Astrocyte of the cerebellum (primary cell): ENCODE measurements around the gene ABCD1.
"Not testable (repeated sequence)": the region's sequence is repeated elsewhere in the genome, so short reads cannot be mapped to it uniquely, and the experiment has no call there.

Source experiments
- DNase-seq: peaks from one replicate; pipeline ENCODE4 v3.0.0-alpha.2; 2011; ENCODE audit warnings: low read depth
- H3K4me3 ChIP-seq: 2 replicates; pipeline ENCODE4 v1.5.1; 2011; ENCODE audit warnings: mild to moderate bottlenecking, low read depth, low read length, moderate library complexity
- in situ Hi-C: cut with HindIII; loops from 2 replicates; pipeline ENCODE4 v1.10.0; 2017; ENCODE audit warnings: low sequenced_read_pairs
- TF ChIP-seq, protein P1 (sequence below): IDR thresholded peaks from 2 replicates; pipeline ENCODE4 v1.5.1; 2012; ENCODE audit warnings: low read length, low read depth, moderate library complexity, mild to moderate bottlenecking; ENCODE audit errors: missing control alignments

The ABCD1 gene

DNA sequence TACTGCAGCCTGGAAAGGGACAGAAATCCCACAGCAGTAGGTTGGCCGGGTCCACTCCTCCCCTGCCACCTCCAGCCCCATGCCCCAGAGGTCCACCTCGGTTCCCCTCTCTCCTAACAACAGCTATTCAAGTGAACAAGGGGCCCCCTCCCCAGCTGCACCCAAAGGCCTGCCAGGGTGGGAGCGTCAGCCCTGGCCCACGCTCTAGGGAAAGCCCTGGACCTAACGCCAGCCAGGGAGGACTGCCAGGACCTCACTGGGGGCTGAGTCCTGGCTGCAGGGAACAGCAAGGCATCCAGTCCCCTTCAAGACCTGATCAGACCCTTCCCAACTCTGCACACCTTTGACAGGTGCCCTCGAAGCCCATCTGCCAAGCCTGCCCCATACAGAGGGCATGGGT lies 23.7 kb upstream of the ABCD1 start:
- H3K4me3 ChIP-seq, result no peak overlapping the region
- DNase-seq, result no peak
- in situ Hi-C loops, result no loop called here
- TF ChIP-seq, protein P1, sequence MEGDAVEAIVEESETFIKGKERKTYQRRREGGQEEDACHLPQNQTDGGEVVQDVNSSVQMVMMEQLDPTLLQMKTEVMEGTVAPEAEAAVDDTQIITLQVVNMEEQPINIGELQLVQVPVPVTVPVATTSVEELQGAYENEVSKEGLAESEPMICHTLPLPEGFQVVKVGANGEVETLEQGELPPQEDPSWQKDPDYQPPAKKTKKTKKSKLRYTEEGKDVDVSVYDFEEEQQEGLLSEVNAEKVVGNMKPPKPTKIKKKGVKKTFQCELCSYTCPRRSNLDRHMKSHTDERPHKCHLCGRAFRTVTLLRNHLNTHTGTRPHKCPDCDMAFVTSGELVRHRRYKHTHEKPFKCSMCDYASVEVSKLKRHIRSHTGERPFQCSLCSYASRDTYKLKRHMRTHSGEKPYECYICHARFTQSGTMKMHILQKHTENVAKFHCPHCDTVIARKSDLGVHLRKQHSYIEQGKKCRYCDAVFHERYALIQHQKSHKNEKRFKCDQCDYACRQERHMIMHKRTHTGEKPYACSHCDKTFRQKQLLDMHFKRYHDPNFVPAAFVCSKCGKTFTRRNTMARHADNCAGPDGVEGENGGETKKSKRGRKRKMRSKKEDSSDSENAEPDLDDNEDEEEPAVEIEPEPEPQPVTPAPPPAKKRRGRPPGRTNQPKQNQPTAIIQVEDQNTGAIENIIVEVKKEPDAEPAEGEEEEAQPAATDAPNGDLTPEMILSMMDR, result no peak

DNA sequence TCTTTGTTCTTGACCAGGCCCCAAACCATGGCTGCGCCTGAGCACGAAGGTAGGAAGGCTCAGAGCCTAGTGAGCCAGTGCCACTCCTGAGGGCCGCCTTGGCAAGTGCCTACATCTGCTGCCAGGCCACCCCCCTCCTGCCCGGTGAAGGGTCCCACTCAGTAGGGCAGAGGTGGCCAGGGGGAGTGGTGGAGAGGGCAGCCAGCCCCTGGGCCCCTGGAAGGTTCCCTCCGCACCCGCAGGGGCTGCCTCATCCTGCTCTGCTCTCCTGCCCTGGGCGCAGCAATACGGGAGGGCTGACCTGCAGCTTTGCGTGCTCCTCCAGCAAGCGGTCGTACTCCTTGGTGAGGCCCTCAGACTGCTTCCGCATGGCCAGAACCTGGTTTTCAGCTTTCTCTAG lies 22.9 kb upstream of the ABCD1 start:
- TF ChIP-seq, protein P1, result no peak
- no peak for DNase-seq
- no peak overlapping the region for H3K4me3 ChIP-seq
- in situ Hi-C loops, result no loop called here

DNA sequence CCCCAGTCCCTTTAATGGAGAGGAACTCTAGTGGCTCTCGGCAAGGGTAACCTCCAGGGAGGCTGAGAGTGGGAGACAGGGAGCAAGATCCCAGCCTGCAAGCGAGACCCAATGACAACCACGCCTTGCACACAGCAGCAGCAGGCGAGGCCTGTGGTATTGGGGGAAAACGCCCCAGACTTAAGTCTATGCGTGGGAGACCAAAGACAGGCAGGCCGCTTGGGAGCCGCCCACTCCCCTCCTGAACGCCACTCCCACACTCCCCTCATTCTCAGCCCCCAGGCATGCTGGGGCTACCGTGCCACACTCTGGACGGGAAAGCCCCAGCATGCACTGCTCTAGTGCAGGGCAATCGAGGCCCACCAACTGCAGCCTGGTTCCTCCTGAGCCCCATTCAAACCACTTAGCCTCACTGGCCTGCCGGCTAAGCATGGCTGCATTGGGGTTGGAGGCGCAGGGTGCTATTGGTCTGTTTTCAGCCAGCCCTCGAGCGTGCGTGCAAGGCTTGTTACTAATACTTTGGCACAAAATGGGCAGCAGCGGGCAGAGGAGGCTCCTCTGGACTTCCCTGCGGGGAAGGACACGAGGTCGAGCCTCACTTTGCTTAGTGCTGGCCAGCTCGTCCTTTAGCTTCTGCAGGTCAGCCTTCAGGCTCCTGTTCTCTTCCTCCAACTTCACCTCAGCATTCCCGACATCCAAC lies 22.2 kb upstream of the ABCD1 start:
- DNase-seq, result no peak
- in situ Hi-C loops, result no loop called here
- TF ChIP-seq, protein P1, result no peak
- H3K4me3 ChIP-seq, result no peak overlapping the region

DNA sequence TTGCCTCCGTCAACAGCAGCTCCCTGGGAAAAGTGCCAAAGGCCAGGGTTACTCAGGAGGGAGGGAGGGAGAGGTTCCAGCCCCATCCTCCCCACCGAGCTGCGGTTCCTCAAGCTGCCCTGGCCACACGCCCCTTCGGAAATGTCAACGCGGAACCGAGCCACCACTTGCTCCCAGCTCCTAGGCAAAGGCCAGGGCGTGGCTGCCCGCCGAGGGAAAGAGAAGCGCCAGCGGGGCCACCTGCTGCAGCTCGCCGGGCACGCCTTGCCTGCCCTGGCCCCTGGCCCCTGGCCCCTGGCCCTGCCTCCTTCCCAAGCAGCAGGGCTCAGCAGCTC lies 21.7 kb upstream of the ABCD1 start:
- TF ChIP-seq, protein P1, result no peak
- DNase-seq, result peak; percentile 62
- in situ Hi-C loops, result no loop called here

DNA sequence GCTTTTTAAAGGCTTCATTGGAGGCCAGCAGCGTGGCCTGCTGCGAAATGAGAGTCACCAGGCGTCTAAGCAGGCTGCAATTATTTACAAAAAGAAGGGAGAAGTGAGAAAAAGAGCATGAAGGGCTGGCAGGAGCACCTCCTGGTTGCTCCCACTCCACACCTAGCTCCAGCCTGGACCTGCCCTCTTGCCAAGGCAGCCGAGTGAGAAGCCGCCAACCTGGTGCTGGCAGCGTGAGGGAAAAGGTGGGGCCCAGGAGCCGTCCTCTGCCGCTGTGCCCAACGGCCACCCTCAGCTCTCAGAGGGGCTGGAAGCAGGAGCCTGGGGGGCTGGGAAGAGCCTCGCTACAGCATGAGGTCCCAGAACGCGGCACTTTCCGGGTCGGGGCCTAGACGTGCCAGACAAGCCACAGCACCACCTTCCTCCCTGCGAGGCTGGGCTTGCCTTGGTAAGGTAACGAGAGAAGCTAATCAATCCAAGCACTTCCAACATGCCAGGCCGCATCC lies 20.6 kb upstream of the ABCD1 start:
- H3K4me3 ChIP-seq, result no peak overlapping the region
- DNase-seq, result no peak
- in situ Hi-C loops, result no loop called here
- TF ChIP-seq, protein P1, result no peak

More for the DNA sequence above, 21.7 kb upstream of the ABCD1 start:
- no peak overlapping the region for H3K4me3 ChIP-seq

DNA sequence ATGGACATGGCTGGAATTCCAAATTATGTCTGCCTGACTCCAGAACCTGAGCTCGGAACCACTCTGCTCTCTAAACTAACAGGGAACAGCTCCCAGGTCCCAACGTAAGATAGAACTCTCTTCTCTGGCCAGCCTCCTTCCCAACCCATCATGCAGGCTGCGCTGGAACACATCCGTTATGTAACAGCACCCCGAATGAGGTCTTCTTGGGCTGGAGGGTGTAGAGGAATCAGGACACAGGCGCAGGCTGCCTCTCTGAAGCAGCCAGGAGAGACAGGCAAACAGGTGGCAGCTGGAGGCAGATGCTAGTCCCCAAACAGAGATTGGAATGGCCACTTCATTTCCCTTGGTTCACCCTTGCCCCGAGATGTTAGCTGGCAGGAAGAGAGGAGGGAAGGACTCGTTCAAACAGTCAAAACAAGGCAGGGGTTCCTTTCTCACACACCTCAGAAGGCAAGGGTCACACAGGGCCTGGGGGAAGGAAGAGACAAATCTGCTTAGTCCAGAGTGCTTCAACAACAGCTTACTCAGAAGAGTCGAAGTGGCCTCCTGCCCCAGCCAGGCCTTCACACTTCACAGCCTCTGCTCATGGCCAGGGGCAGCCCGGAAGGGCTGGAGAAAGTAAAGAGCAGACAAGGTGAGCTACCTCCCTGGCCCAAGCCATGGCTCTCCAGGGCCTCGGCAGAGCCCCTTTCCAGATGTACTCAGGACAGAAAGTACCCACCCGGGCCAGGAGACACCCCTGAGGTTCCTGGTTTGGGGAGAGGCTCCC lies 19.8 kb upstream of the ABCD1 start:
- in situ Hi-C loops, DNase-seq, H3K4me3 ChIP-seq: not testable (repeated sequence)

DNA sequence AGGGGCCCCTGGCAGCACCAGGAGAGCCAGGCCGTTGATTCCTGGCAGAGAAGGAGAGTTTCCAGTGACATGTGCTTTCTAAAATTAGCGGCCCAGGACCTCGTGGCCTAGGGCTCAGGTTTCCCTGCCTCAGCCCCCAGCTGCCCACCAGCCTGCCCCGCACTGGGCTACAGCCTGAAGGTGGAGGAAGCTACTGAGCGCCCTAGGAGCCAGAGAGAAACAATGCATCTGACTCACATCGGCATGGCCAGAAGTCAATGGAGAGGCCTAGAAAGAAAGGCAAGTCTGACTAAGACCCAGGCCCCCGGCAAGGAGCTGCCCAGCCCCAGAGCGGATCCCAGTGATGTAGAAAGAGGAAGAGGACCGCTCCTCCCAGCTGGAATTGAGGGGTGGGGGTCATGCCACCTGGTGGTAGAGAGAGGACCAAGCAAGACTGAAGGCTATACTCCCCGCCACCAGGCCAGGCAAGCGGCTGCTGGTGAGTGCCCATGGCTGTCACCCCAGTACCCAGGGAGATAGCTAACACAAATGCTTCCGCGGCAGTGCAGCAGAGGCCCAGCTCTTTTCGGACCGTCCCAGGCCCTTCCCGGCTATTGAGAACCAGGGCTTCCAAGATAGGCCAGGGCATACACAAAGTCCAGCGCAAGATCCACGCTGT lies 19.1 kb upstream of the ABCD1 start:
- DNase-seq, H3K4me3 ChIP-seq, in situ Hi-C loops: not testable (repeated sequence)
